HG03457 (cell line): ENCODE results near the gene RPLP2.

Experiments
- ATAC-seq: cut with Tn5 transposase; IDR thresholded peaks from one replicate; pipeline ENCODE4 v1.9.1; 2021; ENCODE audit warnings: moderate number of reproducible peaks; ENCODE audit not compliant: unreplicated experiment

Gene RPLP2

GRCh38 chr11:809287-810039 lies at the start of gene RPLP2:
Gene RPLP2, plus strand, starts transcription at chr11:809967. Its CDS starts 268 bp downstream, at chr11:810235.
- peak; percentile 51 for ATAC-seq

DNA sequence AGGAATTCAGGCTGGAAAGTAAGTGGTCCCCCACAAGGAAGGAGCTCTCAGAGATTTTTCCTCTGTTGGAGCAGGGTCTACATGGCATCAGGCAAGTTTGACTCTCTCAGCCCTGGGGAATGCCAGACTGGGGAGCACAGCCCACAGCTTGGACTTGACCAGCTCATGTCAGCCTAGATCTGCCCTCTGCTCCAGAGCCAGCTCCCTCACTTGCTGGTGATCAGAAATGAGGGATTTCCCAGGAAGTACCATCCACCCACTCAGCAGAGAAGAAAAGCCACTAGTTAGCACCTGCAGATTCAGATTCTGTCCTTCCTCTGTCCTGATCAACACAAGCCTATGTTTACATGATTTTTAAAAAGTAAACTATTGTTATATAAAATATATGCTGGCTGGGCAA lies 49.5 kb upstream of the RPLP2 start:
- no peak for ATAC-seq

DNA sequence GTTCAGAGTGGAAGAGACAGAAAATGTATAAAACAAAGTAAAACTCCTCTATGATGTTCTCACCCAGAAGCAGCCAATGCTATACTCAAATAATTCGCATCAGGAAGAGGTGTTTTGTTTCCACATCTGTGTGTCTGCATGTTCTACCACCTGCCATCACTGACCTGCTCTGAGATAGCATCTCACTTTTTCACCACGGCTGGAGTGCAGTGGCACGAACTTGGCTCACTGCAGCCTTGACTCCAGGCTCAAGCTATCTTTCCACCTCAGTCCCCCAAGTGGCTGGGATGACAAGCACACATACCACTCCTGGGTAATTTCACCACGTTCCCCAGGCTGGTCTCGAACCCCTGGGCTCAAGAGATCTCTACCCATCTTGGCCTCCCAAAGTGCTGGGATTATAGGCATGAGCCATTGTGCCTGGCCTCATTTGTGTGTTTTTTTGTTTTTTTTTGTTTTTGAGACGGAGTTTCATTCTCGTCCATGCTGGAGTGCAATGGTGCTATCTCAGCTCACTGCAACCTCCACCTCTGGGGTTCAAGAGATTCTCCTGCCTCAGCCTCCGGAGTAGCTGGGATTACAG lies 48.1 kb upstream of the RPLP2 start:
- ATAC-seq = no peak

DNA sequence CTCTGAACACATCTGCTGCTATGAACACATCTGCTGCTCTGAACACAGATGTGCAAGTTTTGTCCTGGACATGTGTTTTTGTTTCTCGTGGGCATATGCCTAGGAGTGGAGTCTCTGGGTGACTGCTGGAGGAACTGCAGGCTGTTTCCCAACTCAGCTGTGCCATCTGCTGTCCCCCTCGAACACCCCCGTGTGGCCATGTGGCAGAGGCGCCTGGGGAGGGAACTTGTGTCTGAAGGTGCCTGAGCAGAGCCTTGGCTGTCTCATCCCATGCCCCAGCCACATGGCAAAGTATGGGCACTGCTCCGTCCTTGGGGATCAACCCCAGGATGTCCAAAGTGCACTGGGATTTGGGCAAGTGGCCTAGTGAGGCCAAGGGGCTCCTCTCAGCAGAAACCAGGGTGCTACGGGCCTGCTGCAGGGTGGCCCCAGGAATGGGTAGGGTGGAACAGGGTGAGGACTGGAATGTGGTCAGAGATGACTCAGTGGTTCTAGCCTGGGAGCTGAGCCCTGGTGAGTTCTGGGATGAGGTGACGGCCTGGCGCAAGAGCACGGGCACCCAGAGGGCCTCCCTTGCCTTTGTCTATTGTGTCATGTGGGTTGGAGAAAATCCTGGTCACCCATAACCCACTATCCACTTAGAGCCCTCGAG lies 47.2 kb upstream of the RPLP2 start:
- ATAC-seq = no peak

DNA sequence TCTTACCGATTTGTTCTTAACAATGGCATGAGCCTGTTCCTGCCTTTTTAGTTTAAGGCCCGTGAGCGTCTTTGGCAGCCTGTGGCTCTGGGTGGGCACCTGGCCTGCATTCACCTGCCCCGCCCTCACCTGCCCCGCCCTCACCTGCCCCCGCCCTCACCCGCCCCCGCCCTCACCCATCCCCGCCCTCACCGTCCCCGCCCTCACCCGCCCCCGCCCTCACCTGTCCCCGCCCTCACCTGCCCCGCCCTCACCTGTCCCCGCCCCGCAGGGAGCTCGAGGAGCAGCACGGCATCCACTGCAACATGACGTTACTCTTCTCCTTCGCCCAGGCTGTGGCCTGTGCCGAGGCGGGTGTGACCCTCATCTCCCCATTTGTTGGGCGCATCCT lies 46.7 kb upstream of the RPLP2 start:
- ATAC-seq = no peak

GRCh38 chr11:763549-764321 lies 46.0 kb upstream of the RPLP2 start:
- ATAC-seq = no peak

- ATAC-seq = no peak
Measured at GRCh38 chr11:764322-765024, 45.3 kb upstream of the RPLP2 start.

- ATAC-seq = no peak
Measured at GRCh38 chr11:765025-765801, 44.6 kb upstream of the RPLP2 start.

DNA sequence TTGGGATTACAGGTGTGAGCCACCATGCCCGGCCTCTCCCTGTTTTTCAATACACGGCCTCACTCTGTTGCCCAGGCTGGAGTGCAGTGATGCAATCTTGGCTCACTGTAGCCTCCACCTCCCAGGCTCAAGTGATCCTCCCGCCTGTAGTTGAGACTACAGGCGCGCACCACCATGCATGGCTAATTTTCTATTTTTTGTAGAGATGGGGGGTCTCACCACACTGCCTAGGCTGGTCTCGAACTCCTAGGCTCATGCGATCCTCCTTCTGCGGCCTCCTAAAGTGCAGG lies 44.0 kb upstream of the RPLP2 start:
- no peak for ATAC-seq

DNA sequence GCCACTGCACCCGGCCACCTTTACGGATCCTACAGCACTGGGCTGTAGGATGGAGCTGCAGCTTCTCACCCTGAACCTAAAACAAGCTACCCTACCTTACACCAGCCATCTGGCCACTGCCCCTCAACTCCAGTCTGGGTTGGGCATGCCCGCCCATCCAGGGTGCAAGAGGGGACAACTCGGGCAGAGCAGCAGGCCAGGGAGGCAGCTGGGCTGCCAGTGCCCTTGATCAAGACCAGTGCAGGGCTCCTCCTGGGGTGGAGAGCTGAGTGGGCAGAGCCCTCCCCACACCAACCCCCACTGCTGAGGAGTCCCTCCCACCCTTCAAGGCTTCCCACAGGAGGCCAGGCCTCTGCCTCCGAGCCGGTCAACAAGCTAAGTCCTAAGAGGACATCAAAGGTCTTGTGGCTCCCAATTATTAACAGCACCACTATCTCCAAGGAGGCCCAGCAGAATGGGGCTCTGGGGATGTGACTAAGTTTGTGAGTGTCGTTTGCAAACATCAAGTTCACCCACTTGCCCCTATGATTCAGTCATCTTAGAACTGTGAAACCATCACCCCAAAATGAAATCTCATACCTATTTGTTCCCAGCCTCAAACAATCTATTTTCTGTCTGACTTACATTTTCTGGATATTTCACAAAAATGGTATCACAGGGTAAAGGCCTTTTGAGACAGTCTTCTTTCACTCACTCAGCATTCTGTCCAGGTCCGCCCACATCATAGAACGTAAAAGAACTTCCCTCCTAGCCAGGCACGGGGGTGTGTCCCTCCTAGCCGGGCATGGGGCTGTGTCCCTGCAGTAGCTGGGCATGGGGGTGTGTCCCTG lies 43.4 kb upstream of the RPLP2 start:
- no peak for ATAC-seq

DNA sequence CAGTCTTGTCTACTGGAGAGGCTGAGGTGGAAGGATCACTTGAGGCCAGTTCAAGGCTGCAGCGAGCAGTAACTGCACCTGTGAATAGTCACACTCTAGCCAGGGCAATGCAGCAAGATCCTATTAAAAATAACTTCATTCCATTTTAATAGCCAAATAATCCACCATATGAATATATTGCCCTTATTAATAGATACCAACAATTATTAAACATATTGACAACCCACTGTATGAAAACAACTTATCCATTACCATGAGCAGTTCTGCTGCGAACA lies 42.9 kb upstream of the RPLP2 start:
- no peak for ATAC-seq

DNA sequence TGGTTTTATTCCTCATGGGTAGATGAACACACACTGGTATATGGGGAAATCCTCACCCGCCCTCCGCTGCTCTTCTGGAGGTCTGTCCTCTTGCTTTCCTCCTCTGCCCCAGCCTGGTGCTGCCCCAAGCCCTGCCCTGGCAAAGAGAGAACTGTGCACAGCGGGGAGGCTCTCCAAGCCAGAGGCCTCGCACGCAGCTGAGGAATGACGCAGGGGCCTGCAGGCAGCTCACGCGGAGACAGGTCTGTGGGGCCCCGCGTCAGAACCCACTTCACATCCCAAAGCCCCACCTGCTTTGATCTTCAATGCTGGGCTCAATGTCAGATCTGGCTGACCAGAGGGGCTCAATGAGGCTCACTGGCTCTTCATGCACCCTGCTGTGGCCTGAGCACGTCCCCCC lies 42.5 kb upstream of the RPLP2 start:
- no peak for ATAC-seq

DNA sequence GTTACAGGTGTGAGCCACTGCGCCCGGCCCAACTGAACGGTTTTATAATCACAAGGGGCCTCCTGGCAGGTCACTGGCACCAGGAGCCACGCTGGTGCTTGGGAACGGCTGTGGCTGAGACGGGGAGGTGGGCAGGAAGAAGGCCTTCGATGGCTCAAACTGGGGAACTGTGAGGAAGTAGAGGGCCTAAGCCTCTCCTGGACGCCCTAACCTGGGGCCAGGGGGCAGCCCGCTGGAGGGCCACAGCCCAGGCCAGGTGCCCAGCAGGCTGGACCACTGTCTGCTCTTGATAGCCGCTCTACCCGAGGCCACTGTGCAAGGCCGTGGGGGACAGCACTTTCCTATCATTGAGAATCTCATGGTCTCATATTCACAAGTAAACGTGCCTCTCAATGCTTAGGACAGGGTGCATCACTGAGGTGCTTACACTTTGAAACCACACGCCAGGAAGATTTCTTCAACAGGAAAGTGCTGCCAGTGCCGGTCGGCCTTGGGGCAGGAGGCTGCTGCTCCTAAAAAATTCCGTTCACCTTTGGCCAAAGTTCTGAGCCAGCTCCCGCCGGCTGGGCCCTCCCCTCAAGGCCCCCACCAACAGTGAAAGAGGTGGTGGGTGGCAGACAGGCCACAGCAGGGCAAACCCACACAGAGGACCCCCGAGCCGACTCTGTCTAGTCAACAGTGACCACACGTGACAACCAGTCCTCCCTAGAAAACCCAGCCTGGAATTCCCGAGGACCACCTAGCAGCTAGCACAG lies 39.7 kb upstream of the RPLP2 start:
- no peak for ATAC-seq

DNA sequence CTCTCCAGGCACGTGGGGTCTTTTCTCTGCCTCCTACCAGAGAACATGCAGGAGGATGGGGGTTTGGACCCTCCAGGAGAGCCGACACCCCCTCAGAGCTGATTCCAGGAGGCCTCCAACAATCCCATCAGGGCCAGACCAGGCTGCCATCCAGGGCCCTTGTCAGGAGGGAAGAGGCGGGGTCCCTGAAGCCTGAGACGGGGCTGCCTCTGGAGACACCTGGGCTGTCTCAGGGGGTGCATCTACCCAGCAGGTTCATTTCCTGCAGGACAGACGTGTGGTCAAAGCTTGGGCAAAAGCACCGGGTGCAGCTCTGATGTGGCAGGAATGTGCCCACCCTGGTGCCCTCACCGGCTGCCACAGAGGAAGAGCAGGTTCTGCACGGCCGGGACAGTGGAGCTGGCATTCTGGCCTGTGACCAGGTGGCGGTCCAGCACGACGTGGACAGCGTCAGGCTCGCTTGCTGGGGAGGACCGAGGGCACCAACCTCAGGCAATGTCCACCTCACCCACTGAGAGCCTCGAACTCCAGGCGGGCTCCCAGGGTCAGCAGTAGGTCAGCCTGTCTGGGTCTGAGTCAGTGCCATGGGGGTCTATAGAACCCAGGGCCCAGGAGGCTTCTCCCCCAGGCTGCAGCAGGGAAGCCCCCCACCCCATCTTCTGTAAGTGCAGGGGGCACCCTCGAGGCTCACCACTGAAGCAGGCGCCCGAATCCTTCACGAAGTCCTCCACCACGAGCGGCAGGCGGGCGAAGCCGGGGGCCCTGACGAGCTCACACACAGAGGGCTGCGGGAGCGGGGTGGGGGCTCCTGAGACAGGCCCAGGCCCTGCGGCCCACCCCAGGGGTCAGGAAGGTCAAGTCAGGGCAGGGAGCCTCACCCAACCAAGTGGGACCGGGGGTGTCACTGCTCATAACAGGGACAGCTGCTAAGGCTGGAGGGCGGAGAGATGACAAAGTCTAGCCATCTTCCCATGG lies 38.8 kb upstream of the RPLP2 start:
- no peak for ATAC-seq

DNA sequence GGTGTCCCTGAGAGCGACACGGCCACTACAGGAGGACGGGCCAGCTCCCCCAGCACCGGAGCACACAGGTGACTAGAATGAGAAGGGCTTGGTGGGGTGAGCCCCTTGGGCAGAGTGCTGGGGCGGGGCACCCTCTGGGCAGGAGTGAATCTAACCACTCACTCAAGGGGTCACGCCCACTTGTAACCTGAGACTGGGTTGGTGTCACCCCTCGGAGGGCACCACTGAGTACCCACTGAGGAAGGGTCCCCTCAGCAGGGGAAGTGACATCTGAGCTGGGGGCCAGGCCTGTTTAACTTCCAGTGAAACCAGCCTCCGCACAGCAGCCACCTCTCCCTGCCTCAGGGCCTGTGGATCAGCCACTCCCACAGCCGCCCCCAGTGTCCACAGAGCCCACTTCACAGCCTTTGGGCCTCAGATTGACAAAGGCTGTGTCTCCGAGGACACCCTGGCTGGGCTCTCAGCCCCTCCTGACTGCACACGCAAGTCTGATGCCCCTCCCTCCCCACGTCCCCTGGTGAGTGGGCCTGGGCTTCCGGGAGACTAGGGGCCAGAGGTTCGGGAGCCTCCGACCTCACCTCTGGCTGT lies 38.1 kb upstream of the RPLP2 start:
- ATAC-seq = no peak

DNA sequence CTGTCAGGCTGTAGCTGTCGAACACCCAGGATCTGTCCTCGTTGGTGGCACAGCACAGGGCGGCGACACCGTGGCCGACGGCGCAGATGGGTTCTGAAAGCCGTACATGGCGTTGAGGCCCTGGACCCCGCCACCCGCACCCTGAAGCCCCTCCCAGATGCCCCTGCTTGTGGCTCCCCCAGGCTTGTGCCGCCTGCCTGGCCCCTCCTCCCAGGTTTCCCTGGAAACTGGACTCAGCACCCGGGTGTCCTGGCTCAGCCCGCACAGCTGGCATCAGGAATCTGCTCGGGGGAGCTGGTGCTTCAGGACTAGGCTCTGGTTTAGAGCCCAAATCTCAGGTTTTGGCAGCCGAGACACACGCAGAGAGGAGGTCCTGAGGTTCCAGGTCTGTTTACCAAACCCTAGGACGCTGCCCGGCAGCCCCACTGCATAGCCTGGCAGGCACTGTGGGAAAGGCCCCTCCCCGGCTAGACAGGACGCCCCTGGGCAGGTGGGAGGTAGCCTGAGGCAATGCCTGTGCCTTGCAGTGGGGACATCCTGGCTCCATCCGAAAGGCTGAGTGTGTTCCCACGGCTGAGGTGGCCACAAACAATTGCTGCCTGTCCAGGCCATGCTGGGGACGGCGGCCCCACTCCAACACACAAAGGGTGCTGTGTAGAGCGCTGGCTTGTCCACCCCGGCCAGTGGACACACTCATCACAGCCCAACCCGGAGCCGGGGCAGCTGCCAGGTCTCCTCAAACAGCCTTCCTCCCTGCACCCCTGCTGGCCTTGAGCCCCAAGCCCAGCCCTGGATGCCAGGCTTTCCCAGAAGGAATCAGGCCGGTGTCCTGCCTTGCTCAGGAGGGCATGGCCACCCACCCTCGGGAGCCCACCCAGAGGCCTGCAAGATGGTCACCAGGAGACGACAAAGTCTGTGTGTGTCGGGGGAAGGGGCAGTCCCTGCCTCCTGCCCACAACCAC lies 37.1 kb upstream of the RPLP2 start:
- no peak for ATAC-seq
